ENCODE measurements around the gene BRD7. TPM values are rescaled to one million over a fixed set of nuclear protein-coding genes. Genes with fewer than 3 reads are reported as not detected.

Gene BRD7
- total and polyA plus RNA-seq, 12 donors, result 31.4 to 50.9 (median 42.7) TPM

GRCh38 chr16:50297301-50298074 lies 71.3 kb downstream of the BRD7 start:
- Histone ChIP-seq H3K36me3 (peaks cover 0 to 97% (median 0%) of the 10 kb centered on the region in 9 donors), H3K4me3 (no peak overlapping the region), H3K27ac (no peak overlapping the region), H3K9me3 (no peaks in the 10 kb centered on the region), H3K27me3 (no peaks in the 10 kb centered on the region), H3K4me1 (peaks cover 0 to 7% (median 0%) of the 10 kb centered on the region in 9 donors)
- 53 to 55% methylated on average over 15 of the region's 15 CpGs for WGBS, 2 donors
- DNase-seq (peak in 1 of 2 donors; percentile 9), ATAC-seq (peak in 7 of 8 donors; percentile 35 to 72 (median 53))
- TF ChIP-seq, protein P1, sequence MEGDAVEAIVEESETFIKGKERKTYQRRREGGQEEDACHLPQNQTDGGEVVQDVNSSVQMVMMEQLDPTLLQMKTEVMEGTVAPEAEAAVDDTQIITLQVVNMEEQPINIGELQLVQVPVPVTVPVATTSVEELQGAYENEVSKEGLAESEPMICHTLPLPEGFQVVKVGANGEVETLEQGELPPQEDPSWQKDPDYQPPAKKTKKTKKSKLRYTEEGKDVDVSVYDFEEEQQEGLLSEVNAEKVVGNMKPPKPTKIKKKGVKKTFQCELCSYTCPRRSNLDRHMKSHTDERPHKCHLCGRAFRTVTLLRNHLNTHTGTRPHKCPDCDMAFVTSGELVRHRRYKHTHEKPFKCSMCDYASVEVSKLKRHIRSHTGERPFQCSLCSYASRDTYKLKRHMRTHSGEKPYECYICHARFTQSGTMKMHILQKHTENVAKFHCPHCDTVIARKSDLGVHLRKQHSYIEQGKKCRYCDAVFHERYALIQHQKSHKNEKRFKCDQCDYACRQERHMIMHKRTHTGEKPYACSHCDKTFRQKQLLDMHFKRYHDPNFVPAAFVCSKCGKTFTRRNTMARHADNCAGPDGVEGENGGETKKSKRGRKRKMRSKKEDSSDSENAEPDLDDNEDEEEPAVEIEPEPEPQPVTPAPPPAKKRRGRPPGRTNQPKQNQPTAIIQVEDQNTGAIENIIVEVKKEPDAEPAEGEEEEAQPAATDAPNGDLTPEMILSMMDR (IDR thresholded peaks at IDR 0.05), result no peak
- intact Hi-C loops (cut with DNase I), result no loop called here

GRCh38 chr16:50296807-50297206 lies 72.0 kb downstream of the BRD7 start:
- whole genome bisulfite sequencing, 2 donors, result 88 to 90% methylated on average over 2 of the region's 2 CpGs
- DNase-seq, result no peak
- TF ChIP-seq, protein P1 (IDR thresholded peaks at IDR 0.05), result no peak
- Histone ChIP-seq H3K27ac (no peak overlapping the region), H3K4me1 (peaks cover 0 to 7% (median 0%) of the 10 kb centered on the region in 9 donors), H3K27me3 (no peaks in the 10 kb centered on the region), H3K9me3 (no peaks in the 10 kb centered on the region), H3K4me3 (no peak overlapping the region), H3K36me3 (peaks cover 0 to 97% (median 0%) of the 10 kb centered on the region in 9 donors)
- intact Hi-C loops (cut with DNase I), result no loop called here
- ATAC-seq, result no peak

GRCh38 chr16:50295541-50296132 lies 73.2 kb downstream of the BRD7 start:
- TF ChIP-seq, protein P1 (IDR thresholded peaks at IDR 0.05), result no peak
- ATAC-seq (no peak), DNase-seq (no peak)
- H3K9me3 ChIP-seq, result no peaks in the 10 kb centered on the region
- H3K27me3 ChIP-seq, result no peaks in the 10 kb centered on the region
- H3K4me1 ChIP-seq, result peaks cover 0 to 7% (median 0%) of the 10 kb centered on the region in 9 donors
- H3K27ac ChIP-seq, result no peak overlapping the region
- no peak overlapping the region for H3K4me3 ChIP-seq
- H3K36me3 ChIP-seq, result peaks cover 0 to 97% (median 0%) of the 10 kb centered on the region in 9 donors
- intact Hi-C loops (cut with DNase I), result no loop called here
- WGBS, 2 donors, result 95 to 96% methylated on average over 7 of the region's 7 CpGs

- Histone ChIP-seq H3K27me3 (no peaks in the 10 kb centered on the region), H3K36me3 (peaks cover 0 to 97% (median 0%) of the 10 kb centered on the region in 9 donors), H3K4me1 (peaks cover 0 to 7% (median 0%) of the 10 kb centered on the region in 9 donors), H3K27ac (no peak overlapping the region), H3K4me3 (no peak overlapping the region), H3K9me3 (no peaks in the 10 kb centered on the region)
- DNase-seq (no peak), ATAC-seq (no peak)
- TF ChIP-seq, protein P1 (IDR thresholded peaks at IDR 0.05), result no peak
- WGBS, 2 donors, result 84 to 92% methylated on average over 4 of the region's 4 CpGs
- intact Hi-C loops (cut with DNase I), result no loop called here
Measured at GRCh38 chr16:50294955-50295354, 73.8 kb downstream of the BRD7 start.

All from heart right ventricle (tissue), 16 donors.